Measurements from ENCODE around the gene RECQL5.

DNA sequence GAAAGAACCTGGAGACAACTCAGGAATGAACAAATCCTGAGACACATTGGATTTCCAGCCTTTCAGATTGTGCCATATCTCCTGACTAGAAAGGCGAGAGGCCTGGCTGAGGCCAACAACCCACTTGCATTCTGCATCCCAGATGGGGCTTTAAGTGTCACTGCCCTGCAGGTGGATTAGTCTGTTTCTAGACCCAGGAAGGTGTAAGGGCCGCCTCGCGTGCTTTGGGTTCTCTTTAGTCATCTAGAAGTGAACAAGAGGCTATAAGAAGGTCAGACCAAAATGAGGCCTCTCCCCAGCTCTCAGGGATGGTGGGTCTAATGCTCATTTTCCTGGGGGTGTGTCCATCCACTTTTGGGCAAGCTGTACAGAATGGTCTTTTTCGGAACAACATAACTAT lies 5.1 kb upstream of the RECQL5 start:
- TF ChIP-seq, protein P1, sequence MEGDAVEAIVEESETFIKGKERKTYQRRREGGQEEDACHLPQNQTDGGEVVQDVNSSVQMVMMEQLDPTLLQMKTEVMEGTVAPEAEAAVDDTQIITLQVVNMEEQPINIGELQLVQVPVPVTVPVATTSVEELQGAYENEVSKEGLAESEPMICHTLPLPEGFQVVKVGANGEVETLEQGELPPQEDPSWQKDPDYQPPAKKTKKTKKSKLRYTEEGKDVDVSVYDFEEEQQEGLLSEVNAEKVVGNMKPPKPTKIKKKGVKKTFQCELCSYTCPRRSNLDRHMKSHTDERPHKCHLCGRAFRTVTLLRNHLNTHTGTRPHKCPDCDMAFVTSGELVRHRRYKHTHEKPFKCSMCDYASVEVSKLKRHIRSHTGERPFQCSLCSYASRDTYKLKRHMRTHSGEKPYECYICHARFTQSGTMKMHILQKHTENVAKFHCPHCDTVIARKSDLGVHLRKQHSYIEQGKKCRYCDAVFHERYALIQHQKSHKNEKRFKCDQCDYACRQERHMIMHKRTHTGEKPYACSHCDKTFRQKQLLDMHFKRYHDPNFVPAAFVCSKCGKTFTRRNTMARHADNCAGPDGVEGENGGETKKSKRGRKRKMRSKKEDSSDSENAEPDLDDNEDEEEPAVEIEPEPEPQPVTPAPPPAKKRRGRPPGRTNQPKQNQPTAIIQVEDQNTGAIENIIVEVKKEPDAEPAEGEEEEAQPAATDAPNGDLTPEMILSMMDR (IDR thresholded peaks at IDR 0.05; ENCODE audit: low read depth, low read length), result no peak
- no peak for TF ChIP-seq EZH2phosphoT487 (IDR thresholded peaks at IDR 0.05; ENCODE audit: low read depth)
